Cardiac fibroblast (primary cell): ENCODE results near the gene RHOC.

Experiments used
- DNase-seq, 2 donors: peaks; one replicate each; pipeline versions ENCODE4 v3.0.0 to v3.0.0-alpha.2; 2010; ENCODE audit warnings: low read depth in 2 of 2
- H3K4me3 ChIP-seq, 2 donors: replicated peaks in 1 of 2; 1 replicate in 1 of 2; 2 replicates in 1 of 2; pipeline ENCODE4 v1.5.1; 2011; ENCODE audit warnings: low read depth in 2 of 2, low read length in 2 of 2, mild to moderate bottlenecking in 2 of 2, moderate library complexity in 1 of 2
- CTCF ChIP-seq: IDR thresholded peaks from one replicate; pipeline ENCODE4 v1.5.1; 2011; ENCODE audit warnings: low read depth, mild to moderate bottlenecking, low read length, inconsistent platforms

Gene RHOC

GRCh38 chr1:112692681-112693080 is 14.2 kb downstream of the RHOC start:
- no peak for DNase-seq
- no peak for TF ChIP-seq CTCF
- no peak overlapping the region for H3K4me3 ChIP-seq

- no peak for TF ChIP-seq CTCF
- H3K4me3 ChIP-seq, result no peak overlapping the region
- DNase-seq, result no peak
These were observed 17.1 kb downstream of the RHOC start for GRCh38 chr1:112689842-112690237.

DNA sequence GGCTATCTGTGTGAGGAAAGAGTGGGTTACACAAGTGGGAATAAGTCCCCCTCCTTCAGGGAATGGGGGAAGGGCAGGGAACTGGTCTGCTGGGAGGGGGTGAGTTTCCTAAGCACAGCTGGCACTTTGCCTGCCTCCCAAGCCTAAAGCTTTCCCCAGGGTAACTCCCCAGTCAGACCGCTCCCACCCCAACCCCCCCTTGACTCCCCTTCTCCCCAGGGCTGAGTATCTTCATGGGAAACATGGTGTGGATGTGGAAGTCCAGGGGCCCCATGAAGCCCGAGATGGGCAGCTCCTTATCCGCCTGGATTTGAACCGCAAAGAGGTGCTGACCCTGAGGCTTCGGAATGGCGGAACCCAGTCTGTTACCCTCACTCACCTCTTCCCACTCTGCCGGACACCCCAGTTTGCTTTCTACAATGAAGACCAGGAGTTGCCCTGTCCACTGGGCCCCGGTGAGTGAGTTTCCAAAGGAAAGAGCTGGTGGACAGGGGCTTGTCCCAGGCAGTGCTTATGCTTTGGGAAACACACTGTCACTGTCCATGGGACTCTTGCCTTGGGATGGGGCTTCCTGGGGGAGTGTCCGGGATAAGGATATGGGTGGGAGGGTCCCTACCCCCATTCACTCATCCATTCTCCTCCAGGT is 17.6 kb downstream of the RHOC start:
- DNase-seq, result no peak
- no peak overlapping the region for H3K4me3 ChIP-seq
- TF ChIP-seq CTCF, result no peak

GRCh38 chr1:112688781-112689193 is 18.1 kb downstream of the RHOC start:
- no peak for TF ChIP-seq CTCF
- no peak overlapping the region for H3K4me3 ChIP-seq
- no peak for DNase-seq

DNA sequence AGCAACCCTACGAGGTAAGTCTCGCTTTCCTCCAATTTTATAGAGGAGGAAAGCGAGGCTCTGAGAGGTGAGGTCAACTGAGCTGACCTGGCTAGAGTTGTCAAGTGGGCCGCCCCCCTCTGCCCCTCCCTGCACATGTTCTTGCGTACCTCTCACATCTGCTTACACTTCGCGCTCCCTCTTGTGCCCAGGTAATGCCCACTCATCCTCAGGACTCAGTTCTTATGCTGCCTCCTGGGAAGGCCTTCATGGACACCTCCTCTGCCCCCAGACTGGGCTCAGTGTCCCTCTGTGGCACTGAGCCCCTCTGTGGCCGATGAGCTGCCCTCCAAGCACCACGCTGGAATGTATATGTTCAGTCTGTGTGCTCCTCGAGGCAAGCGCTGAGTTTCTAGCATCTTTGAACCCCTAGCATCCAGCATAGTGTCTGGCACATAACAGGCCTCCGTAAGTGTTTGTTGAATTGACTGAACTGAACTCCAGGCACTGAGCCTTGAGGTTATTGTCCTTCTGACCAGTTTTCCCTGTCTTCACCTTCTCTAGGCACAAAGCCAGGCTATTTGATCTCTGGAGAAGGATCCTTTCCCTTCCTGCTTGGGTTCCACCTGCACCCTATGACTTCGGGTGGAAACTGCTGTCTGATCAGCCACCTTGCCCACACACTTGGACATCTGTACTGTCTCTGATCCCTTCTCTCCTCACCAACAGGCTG is 19.0 kb downstream of the RHOC start:
- TF ChIP-seq CTCF, result no peak
- H3K4me3 ChIP-seq, result no peak overlapping the region
- no peak for DNase-seq

- TF ChIP-seq CTCF, result no peak
- no peak overlapping the region for H3K4me3 ChIP-seq
- DNase-seq, result no peak
These were observed 19.6 kb downstream of the RHOC start for GRCh38 chr1:112687361-112687760.
